ENCODE measurements around the gene PPP1R12B. TPM values are rescaled to one million over a fixed set of nuclear protein-coding genes. Genes with fewer than 3 reads are reported as not detected.
"Not testable (repeated sequence)": the region's sequence is repeated elsewhere in the genome, so short reads cannot be mapped to it uniquely, and the experiment has no call there.

The PPP1R12B gene
- total and polyA plus RNA-seq, 2 donors, result 7.5 to 8.2 TPM

GRCh38 chr1:202624088-202624780, 275.7 kb downstream of the PPP1R12B start:
- H3K36me3 ChIP-seq (ENCODE audit: control insufficient read depth in 2 of 2, insufficient read depth in 2 of 2, low read length in 1 of 2), result no peaks in the 10 kb centered on the region
- no peaks in the 10 kb centered on the region for H3K9me3 ChIP-seq (ENCODE audit: control insufficient read depth in 2 of 2, insufficient read depth in 1 of 2, low read length in 1 of 2)
- no peak for DNase-seq (ENCODE audit: low read depth in 6 of 9, low spot score in 9 of 9)
- WGBS, result 96% methylated on average over 7 of the region's 7 CpGs
- no peak overlapping the region for H3K27ac ChIP-seq (ENCODE audit: low read depth in 1 of 2, low read length in 1 of 2)
- H3K27me3 ChIP-seq (ENCODE audit: control insufficient read depth in 2 of 2, insufficient read depth in 1 of 2, low read length in 1 of 2), result peaks cover 0 to 51% of the 10 kb centered on the region in 2 donors
- H3K4me1 ChIP-seq (ENCODE audit: control insufficient read depth in 2 of 2, insufficient read depth in 2 of 2, low read length in 2 of 2), result peaks cover 0 to 3% of the 10 kb centered on the region in 2 donors
- no peak overlapping the region for H3K4me3 ChIP-seq (ENCODE audit: low read length in 2 of 2)

- Histone ChIP-seq H3K9me3 (ENCODE audit: control insufficient read depth in 2 of 2, insufficient read depth in 1 of 2, low read length in 1 of 2) (no peaks in the 10 kb centered on the region), H3K4me1 (ENCODE audit: control insufficient read depth in 2 of 2, insufficient read depth in 2 of 2, low read length in 2 of 2) (peaks cover 0 to 6% of the 10 kb centered on the region in 2 donors), H3K4me3 (ENCODE audit: low read length in 2 of 2) (no peak overlapping the region), H3K36me3 (ENCODE audit: control insufficient read depth in 2 of 2, insufficient read depth in 2 of 2, low read length in 1 of 2) (no peaks in the 10 kb centered on the region), H3K27me3 (ENCODE audit: control insufficient read depth in 2 of 2, insufficient read depth in 1 of 2, low read length in 1 of 2) (peaks cover 0 to 49% of the 10 kb centered on the region in 2 donors), H3K27ac (ENCODE audit: low read depth in 1 of 2, low read length in 1 of 2) (no peak overlapping the region)
- DNase-seq (ENCODE audit: low read depth in 6 of 9, low spot score in 9 of 9), result peak in 1 of 9 donors; percentile 11
- 86% methylated on average over 1 of the region's 1 CpG for WGBS
Observed at GRCh38 chr1:202624781-202625108, 276.2 kb downstream of the PPP1R12B start.

GRCh38 chr1:202625416-202626360, 277.2 kb downstream of the PPP1R12B start:
- Histone ChIP-seq H3K36me3 (ENCODE audit: control insufficient read depth in 2 of 2, insufficient read depth in 2 of 2, low read length in 1 of 2) (no peaks in the 10 kb centered on the region), H3K27me3 (ENCODE audit: control insufficient read depth in 2 of 2, insufficient read depth in 1 of 2, low read length in 1 of 2) (peaks cover 2 to 56% of the 10 kb centered on the region in 2 donors), H3K4me3 (ENCODE audit: low read length in 2 of 2) (no peak overlapping the region), H3K27ac (ENCODE audit: low read depth in 1 of 2, low read length in 1 of 2) (no peak overlapping the region), H3K9me3 (ENCODE audit: control insufficient read depth in 2 of 2, insufficient read depth in 1 of 2, low read length in 1 of 2) (no peaks in the 10 kb centered on the region), H3K4me1 (ENCODE audit: control insufficient read depth in 2 of 2, insufficient read depth in 2 of 2, low read length in 2 of 2) (peaks cover 0 to 6% of the 10 kb centered on the region in 2 donors)
- peak in 6 of 9 donors; percentile 8 to 44 (median 26) for DNase-seq (ENCODE audit: low read depth in 6 of 9, low spot score in 9 of 9)
- 38% methylated on average over 28 of the region's 28 CpGs for WGBS

- not testable (repeated sequence) for H3K36me3 ChIP-seq (ENCODE audit: control insufficient read depth in 2 of 2, insufficient read depth in 2 of 2, low read length in 1 of 2); H3K4me3 ChIP-seq (ENCODE audit: low read length in 2 of 2); H3K9me3 ChIP-seq (ENCODE audit: control insufficient read depth in 2 of 2, insufficient read depth in 1 of 2, low read length in 1 of 2); DNase-seq (ENCODE audit: low read depth in 6 of 9, low spot score in 9 of 9); H3K27ac ChIP-seq (ENCODE audit: low read depth in 1 of 2, low read length in 1 of 2); H3K4me1 ChIP-seq (ENCODE audit: control insufficient read depth in 2 of 2, insufficient read depth in 2 of 2, low read length in 2 of 2)
- peaks cover 2 to 67% of the 10 kb centered on the region in 2 donors for H3K27me3 ChIP-seq (ENCODE audit: control insufficient read depth in 2 of 2, insufficient read depth in 1 of 2, low read length in 1 of 2)
- 87% methylated on average over 7 of the region's 7 CpGs for WGBS
Observed at GRCh38 chr1:202627036-202627435, 278.5 kb downstream of the PPP1R12B start.

- Histone ChIP-seq H3K4me1 (ENCODE audit: control insufficient read depth in 2 of 2, insufficient read depth in 2 of 2, low read length in 2 of 2) (peaks cover 0 to 6% of the 10 kb centered on the region in 2 donors), H3K4me3 (ENCODE audit: low read length in 2 of 2) (no peak overlapping the region), H3K36me3 (ENCODE audit: control insufficient read depth in 2 of 2, insufficient read depth in 2 of 2, low read length in 1 of 2) (no peaks in the 10 kb centered on the region), H3K27ac (ENCODE audit: low read depth in 1 of 2, low read length in 1 of 2) (no peak overlapping the region), H3K9me3 (ENCODE audit: control insufficient read depth in 2 of 2, insufficient read depth in 1 of 2, low read length in 1 of 2) (no peaks in the 10 kb centered on the region), H3K27me3 (ENCODE audit: control insufficient read depth in 2 of 2, insufficient read depth in 1 of 2, low read length in 1 of 2) (peaks cover 2 to 68% of the 10 kb centered on the region in 2 donors)
- DNase-seq (ENCODE audit: low read depth in 6 of 9, low spot score in 9 of 9), result no peak
- WGBS, result 95% methylated on average over 13 of the region's 13 CpGs
Observed at GRCh38 chr1:202627841-202628565, 279.5 kb downstream of the PPP1R12B start.

- 93% methylated on average over 7 of the region's 7 CpGs for WGBS
- Histone ChIP-seq H3K27me3 (ENCODE audit: control insufficient read depth in 2 of 2, insufficient read depth in 1 of 2, low read length in 1 of 2) (peaks cover 2 to 72% of the 10 kb centered on the region in 2 donors), H3K4me1 (ENCODE audit: control insufficient read depth in 2 of 2, insufficient read depth in 2 of 2, low read length in 2 of 2) (peaks cover 0 to 6% of the 10 kb centered on the region in 2 donors), H3K4me3 (ENCODE audit: low read length in 2 of 2) (no peak overlapping the region), H3K36me3 (ENCODE audit: control insufficient read depth in 2 of 2, insufficient read depth in 2 of 2, low read length in 1 of 2) (no peaks in the 10 kb centered on the region), H3K27ac (ENCODE audit: low read depth in 1 of 2, low read length in 1 of 2) (no peak overlapping the region), H3K9me3 (ENCODE audit: control insufficient read depth in 2 of 2, insufficient read depth in 1 of 2, low read length in 1 of 2) (no peaks in the 10 kb centered on the region)
- DNase-seq (ENCODE audit: low read depth in 6 of 9, low spot score in 9 of 9), result no peak
Observed at GRCh38 chr1:202628646-202629215, 280.2 kb downstream of the PPP1R12B start.

GRCh38 chr1:202629257-202629811, 280.8 kb downstream of the PPP1R12B start:
- not testable (repeated sequence) for H3K36me3 ChIP-seq (ENCODE audit: control insufficient read depth in 2 of 2, insufficient read depth in 2 of 2, low read length in 1 of 2); H3K9me3 ChIP-seq (ENCODE audit: control insufficient read depth in 2 of 2, insufficient read depth in 1 of 2, low read length in 1 of 2); H3K4me1 ChIP-seq (ENCODE audit: control insufficient read depth in 2 of 2, insufficient read depth in 2 of 2, low read length in 2 of 2); H3K4me3 ChIP-seq (ENCODE audit: low read length in 2 of 2); H3K27ac ChIP-seq (ENCODE audit: low read depth in 1 of 2, low read length in 1 of 2)
- peak in 3 of 9 donors; percentile 11 to 62 (median 24) for DNase-seq (ENCODE audit: low read depth in 6 of 9, low spot score in 9 of 9)
- H3K27me3 ChIP-seq (ENCODE audit: control insufficient read depth in 2 of 2, insufficient read depth in 1 of 2, low read length in 1 of 2), result peaks cover 2 to 72% of the 10 kb centered on the region in 2 donors
- 59% methylated on average over 2 of the region's 2 CpGs for WGBS

GRCh38 chr1:202630096-202630495, 281.6 kb downstream of the PPP1R12B start:
- H3K9me3 ChIP-seq (ENCODE audit: control insufficient read depth in 2 of 2, insufficient read depth in 1 of 2, low read length in 1 of 2); DNase-seq (ENCODE audit: low read depth in 6 of 9, low spot score in 9 of 9); H3K4me1 ChIP-seq (ENCODE audit: control insufficient read depth in 2 of 2, insufficient read depth in 2 of 2, low read length in 2 of 2); H3K36me3 ChIP-seq (ENCODE audit: control insufficient read depth in 2 of 2, insufficient read depth in 2 of 2, low read length in 1 of 2); H3K27ac ChIP-seq (ENCODE audit: low read depth in 1 of 2, low read length in 1 of 2); H3K4me3 ChIP-seq (ENCODE audit: low read length in 2 of 2): not testable (repeated sequence)
- H3K27me3 ChIP-seq (ENCODE audit: control insufficient read depth in 2 of 2, insufficient read depth in 1 of 2, low read length in 1 of 2), result peaks cover 2 to 69% of the 10 kb centered on the region in 2 donors
- WGBS, result 92% methylated on average over 6 of the region's 6 CpGs

Data from thymus (tissue), 11 donors.